GM12892 (cell line): Measurements from ENCODE around the gene MRPL39.
A peak's percentile ranks its signal among the peaks of the same experiment; 100 is the strongest.

Experiments
- POLR2A ChIP-seq: IDR thresholded peaks from 2 replicates; pipeline ENCODE4 v1.6.1; 2011; ENCODE audit warnings: low read depth, low read length, control low read depth
- POLR2AphosphoS5 ChIP-seq: IDR thresholded peaks from 2 replicates; pipeline ENCODE4 v1.6.1; 2011; ENCODE audit warnings: low read depth, low read length, control low read depth

- TF ChIP-seq POLR2A (no peak; the same call in 1 of the 2 replicates), POLR2AphosphoS5 (0 out of 2 replicates have a peak, but pooled peaks have one; percentile 16)
Observed at GRCh38 chr21:25560891-25561290, 46.4 kb downstream of the MRPL39 start.
